Pancreas (tissue), 10 donors: Measurements from ENCODE around the gene FOXO1. TPM values are rescaled to one million over a fixed set of nuclear protein-coding genes. Genes with fewer than 3 reads are reported as not detected.

ENCODE experiments used
- ATAC-seq, 4 donors: fragments of 200-7000 bp; cut with Tn5 transposase; one replicate each; pipeline versions ENCODE4 v1.8.0 to v1.9.1; 2020; ENCODE audit warnings: mild to moderate bottlenecking in 4 of 4, moderate library complexity in 4 of 4
- DNase-seq, 6 donors: peaks; one replicate each; pipeline ENCODE4 v3.0.0-alpha.2; 2020
- FAIRE-seq: peaks from 2 replicates; lab custom pipeline; 2012; peaks lifted over from hg19 to GRCh38; lab: Jason Lieb, UNC
- H3K27ac ChIP-seq, 4 donors: fragments of 200-600 bp; sonication (generic); 1 replicate in 3 of 4; 2 replicates in 1 of 4; pipeline versions ENCODE4 v1.5.0 to v1.8.0; 2020
- H3K27me3 ChIP-seq, 4 donors: fragments of 200-600 bp; one replicate each; pipeline ENCODE4 v1.8.0; 2021
- H3K36me3 ChIP-seq, 3 donors: fragments of 200-600 bp; sonication (generic) in 1 of 3; one replicate each; pipeline versions ENCODE4 v1.5.0 to v1.8.0; 2020 to 2021
- H3K4me1 ChIP-seq, 3 donors: fragments of 200-600 bp; one replicate each; pipeline ENCODE4 v1.8.0; 2021
- H3K4me3 ChIP-seq, 4 donors: fragments of 200-600 bp; sonication (generic) in 2 of 4; one replicate each; pipeline versions ENCODE4 v1.5.0 to v1.8.0; 2020 to 2021
- H3K9me3 ChIP-seq, 4 donors: fragments of 200-600 bp; one replicate each; pipeline ENCODE4 v1.8.0; 2021
- CTCF ChIP-seq, 4 donors: fragments of 200-600 bp; sonication (generic) in 3 of 4; IDR thresholded peaks; one replicate each; pipeline versions ENCODE4 v1.5.0 to v1.8.0; 2021; ENCODE audit warnings: antibody characterized with exemption in 4 of 4
- WGBS, 2 donors: extraction: QIAGEN DNeasy Blood & Tissue Kit; methylation state at CpG; one replicate each; pipeline ENCODE4 v1.1.7; 2013; 5-methylcytosine and 5-hydroxymethylcytosine counted together
- intact Hi-C, 3 donors: fragments of 100-400 bp; cut with DNase I; formaldehyde crosslinking; loops; one replicate each; pipeline versions ENCODE4 v1.11.1 to v1.14.2; 2022
- polyA plus RNA-seq, 2 donors: library from polyadenylated mRNA; stranded (reverse); fragments of 200-250 nt; gene quantifications; one replicate each; pipeline ENCODE4 v1.2.3, GENCODE V29; 2013
- total RNA-seq, 6 donors: library from RNA; stranded (reverse); fragmentation: NEBNext Ultra II Directional in 4 of 6; extraction: Animal tissue kit (Norgen Biotek cat#: 25700) in 4 of 6; gene quantifications; one replicate each; pipeline versions ENCODE4 v1.2.1 to v1.2.4, GENCODE V29; 2021 to 2023
- donor health status: healthy with polysubstance abuse.
- donor health status: DM: no; HTN: no; CAD: no; lungs with moderate emphysema.
- donor health status: DM: no; HTN: no; CAD: no.
- donor health status: control.
- donor health status: control.
- donor health status: Bipolar disorder and iron deficiency.
- donor health status: DM: yes; HTN: yes; CAD: no.
- donor health status: DM: no; HTN: no; CAD: no.
- donor health status: DM: no; HTN: no; CAD: no.
- donor health status: DM: yes; HTN: yes; CAD: no.

The FOXO1 gene
- total and polyA plus RNA-seq, 8 donors: 3.8 to 21.9 (median 15.0) TPM

GRCh38 chr13:40651866-40652587 is 14.4 kb downstream of the FOXO1 start:
- Histone ChIP-seq H3K36me3 (no peaks in the 10 kb centered on the region), H3K27ac (no peak overlapping the region), H3K9me3 (no peaks in the 10 kb centered on the region), H3K4me1 (peaks cover 11 to 20% (median 17%) of the 10 kb centered on the region in 3 donors), H3K27me3 (no peaks in the 10 kb centered on the region), H3K4me3 (no peak overlapping the region)
- TF ChIP-seq CTCF (IDR thresholded peaks at IDR 0.05): no peak
- 86% methylated on average over 14 of the region's 14 CpGs for WGBS, 2 donors
- no peak for FAIRE-seq
- intact Hi-C loops: loop anchor here in 1 of 3 donors (10.0 kb wide), 1 partner anchor 87 kb away; no protein-coding TSS in a partner anchor
- peak in 1 of 4 donors; percentile 51 for ATAC-seq
- no peak for DNase-seq

GRCh38 chr13:40648841-40649240 is 17.6 kb downstream of the FOXO1 start:
- Histone ChIP-seq H3K27me3 (no peaks in the 10 kb centered on the region), H3K27ac (no peak overlapping the region), H3K36me3 (no peaks in the 10 kb centered on the region), H3K9me3 (no peaks in the 10 kb centered on the region), H3K4me1 (peaks cover 12 to 19% (median 16%) of the 10 kb centered on the region in 3 donors), H3K4me3 (no peak overlapping the region)
- WGBS, 2 donors: 19 to 32% methylated on average over 3 of the region's 3 CpGs
- no peak for TF ChIP-seq CTCF (IDR thresholded peaks at IDR 0.05)
- peak in 1 of 4 donors; percentile 9 for ATAC-seq
- no peak for DNase-seq
- intact Hi-C loops: no loop called here
- no peak for FAIRE-seq

- no peaks in the 10 kb centered on the region for H3K27me3 ChIP-seq
- no peak for ATAC-seq
- TF ChIP-seq CTCF (IDR thresholded peaks at IDR 0.05): no peak
- H3K4me3 ChIP-seq: no peak overlapping the region
- FAIRE-seq: no peak
- WGBS, 2 donors: 52 to 55% methylated on average over 2 of the region's 2 CpGs
- no peaks in the 10 kb centered on the region for H3K36me3 ChIP-seq
- H3K27ac ChIP-seq: no peak overlapping the region
- peaks cover 8 to 13% (median 12%) of the 10 kb centered on the region in 3 donors for H3K4me1 ChIP-seq
- no peaks in the 10 kb centered on the region for H3K9me3 ChIP-seq
- DNase-seq: no peak
- intact Hi-C loops: no loop called here
Measured at GRCh38 chr13:40648040-40648439, 18.4 kb downstream of the FOXO1 start.

- intact Hi-C loops: no loop called here
- FAIRE-seq: peak; percentile 82
- H3K36me3 ChIP-seq: no peaks in the 10 kb centered on the region
- H3K27me3 ChIP-seq: no peaks in the 10 kb centered on the region
- no peak overlapping the region for H3K4me3 ChIP-seq
- no peaks in the 10 kb centered on the region for H3K9me3 ChIP-seq
- no peak overlapping the region for H3K27ac ChIP-seq
- no peak for DNase-seq
- TF ChIP-seq CTCF (IDR thresholded peaks at IDR 0.05): no peak
- 78 to 88% methylated on average over 3 of the region's 3 CpGs for WGBS, 2 donors
- no peak for ATAC-seq
- H3K4me1 ChIP-seq: peaks cover 10 to 13% (median 12%) of the 10 kb centered on the region in 3 donors
Measured at GRCh38 chr13:40644838-40645604, 21.4 kb downstream of the FOXO1 start.
